Esophagus muscularis mucosa (tissue), 4 donors: Measurements from ENCODE around the gene GATAD2B. TPM values are rescaled to one million over a fixed set of nuclear protein-coding genes. Genes with fewer than 3 reads are reported as not detected.

Experiments
- DNase-seq: peaks from one replicate; pipeline ENCODE4 v3.0.0-alpha.2; 2017; ENCODE audit errors: extremely low spot score
- H3K27ac ChIP-seq, 4 donors: fragments of 200-600 bp; sonication (generic); replicated peaks in 1 of 4; 1 replicate in 3 of 4; 2 replicates in 1 of 4; pipeline ENCODE4 v1.5.1; 2016 to 2019; ENCODE audit warnings: mild to moderate bottlenecking in 1 of 4
- H3K27me3 ChIP-seq, 4 donors: fragments of 200-600 bp; sonication (generic); one replicate each; pipeline versions ENCODE4 v1.5.1 to v1.6.0; 2016 to 2019
- H3K36me3 ChIP-seq, 4 donors: fragments of 200-600 bp; sonication (generic); one replicate each; pipeline ENCODE4 v1.5.1; 2016 to 2019
- H3K4me1 ChIP-seq, 4 donors: fragments of 200-600 bp; sonication (generic); one replicate each; pipeline ENCODE4 v1.5.1; 2016 to 2019
- H3K4me3 ChIP-seq, 4 donors: fragments of 200-600 bp; sonication (generic); 1 replicate in 2 of 4; 2 replicates in 2 of 4; pipeline ENCODE4 v1.5.1; 2016 to 2019; ENCODE audit warnings: mild to moderate bottlenecking in 4 of 4, moderate library complexity in 1 of 4
- H3K9me3 ChIP-seq, 4 donors: fragments of 200-600 bp; sonication (generic); 1 replicate in 3 of 4; 2 replicates in 1 of 4; pipeline ENCODE4 v1.5.1; 2016 to 2019
- EP300 ChIP-seq: sonication (generic); formaldehyde crosslinking; IDR thresholded peaks from one replicate; pipeline ENCODE4 v1.6.1; 2017; ENCODE audit warnings: antibody characterized with exemption
- POLR2A ChIP-seq: fragments of 450-650 bp; IDR thresholded peaks from one replicate; pipeline ENCODE4 v1.6.1; 2017; ENCODE audit warnings: antibody characterized with exemption, moderate library complexity, mild to moderate bottlenecking, low read depth
- POLR2AphosphoS5 ChIP-seq, 2 donors: sonication (generic); formaldehyde crosslinking; IDR thresholded peaks; one replicate each; pipeline ENCODE4 v1.6.1; 2017; ENCODE audit warnings: antibody characterized with exemption in 2 of 2
- WGBS: methylation state at CpG from one replicate; pipeline ENCODE4 v1.1.5; 2018; 5-methylcytosine and 5-hydroxymethylcytosine counted together
- intact Hi-C: fragments of 100-400 bp; cut with DNase I; formaldehyde crosslinking; loops from one replicate; pipeline ENCODE4 v1.15.1; 2023
- total RNA-seq, 4 donors: library from RNA; depleted of rRNA; stranded (reverse); fragments of >200 nt; gene quantifications; one replicate each; pipeline versions ENCODE4 v1.1.0 to v1.2.1, GENCODE V29; 2016
- TF ChIP-seq, protein P1 (sequence below), 3 experiments: fragments of 200-600 bp in 2 of 3; fragments of 450-650 bp in 1 of 3; sonication (generic) in 2 of 3; IDR thresholded peaks; one replicate each; pipeline ENCODE4 v1.5.1; 2017 to 2019; ENCODE audit warnings: antibody characterized with exemption in 3 of 3, mild to moderate bottlenecking in 2 of 3, moderate library complexity in 1 of 3

GATAD2B gene
- total RNA-seq, 4 donors from 2014 or later, result 21.9 to 30.5 (median 26.4) TPM

DNA sequence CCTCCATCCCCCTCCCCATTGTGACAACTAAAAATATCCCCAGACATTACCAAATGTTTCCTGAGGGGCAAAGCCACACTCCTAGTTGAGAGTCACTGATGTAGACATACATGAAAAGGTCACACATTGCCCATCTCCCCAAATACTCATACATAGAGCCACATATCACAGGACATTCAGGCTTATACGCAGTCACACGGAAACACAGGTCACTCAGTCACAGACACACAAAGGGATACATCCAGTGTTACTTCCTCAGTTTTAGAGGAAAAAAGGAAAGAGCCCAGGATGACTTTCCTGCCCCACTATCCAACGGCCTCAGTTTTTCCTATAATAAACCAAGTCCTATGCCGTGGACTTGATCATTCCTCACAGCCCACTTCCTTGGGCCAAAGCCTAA, 38.6 kb upstream of the GATAD2B start:
- 87% methylated on average over 4 of the region's 4 CpGs for WGBS
- TF ChIP-seq POLR2A (no peak), EP300 (no peak), POLR2AphosphoS5 (IDR thresholded peaks at IDR 0.05) (no peak)
- TF ChIP-seq, protein P1, sequence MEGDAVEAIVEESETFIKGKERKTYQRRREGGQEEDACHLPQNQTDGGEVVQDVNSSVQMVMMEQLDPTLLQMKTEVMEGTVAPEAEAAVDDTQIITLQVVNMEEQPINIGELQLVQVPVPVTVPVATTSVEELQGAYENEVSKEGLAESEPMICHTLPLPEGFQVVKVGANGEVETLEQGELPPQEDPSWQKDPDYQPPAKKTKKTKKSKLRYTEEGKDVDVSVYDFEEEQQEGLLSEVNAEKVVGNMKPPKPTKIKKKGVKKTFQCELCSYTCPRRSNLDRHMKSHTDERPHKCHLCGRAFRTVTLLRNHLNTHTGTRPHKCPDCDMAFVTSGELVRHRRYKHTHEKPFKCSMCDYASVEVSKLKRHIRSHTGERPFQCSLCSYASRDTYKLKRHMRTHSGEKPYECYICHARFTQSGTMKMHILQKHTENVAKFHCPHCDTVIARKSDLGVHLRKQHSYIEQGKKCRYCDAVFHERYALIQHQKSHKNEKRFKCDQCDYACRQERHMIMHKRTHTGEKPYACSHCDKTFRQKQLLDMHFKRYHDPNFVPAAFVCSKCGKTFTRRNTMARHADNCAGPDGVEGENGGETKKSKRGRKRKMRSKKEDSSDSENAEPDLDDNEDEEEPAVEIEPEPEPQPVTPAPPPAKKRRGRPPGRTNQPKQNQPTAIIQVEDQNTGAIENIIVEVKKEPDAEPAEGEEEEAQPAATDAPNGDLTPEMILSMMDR (IDR thresholded peaks at IDR 0.05), result no peak
- peak overlapping the region in 1 of 4 donors; percentile 92 for H3K4me3 ChIP-seq
- H3K4me1 ChIP-seq, result peaks cover 61 to 78% (median 71%) of the 10 kb centered on the region in 4 donors
- H3K36me3 ChIP-seq, result peaks cover 0 to 21% (median 19%) of the 10 kb centered on the region in 4 donors
- DNase-seq, result no peak
- H3K27me3 ChIP-seq, result no peaks in the 10 kb centered on the region
- peak overlapping the region; percentile 94 to 96 (median 95) for H3K27ac ChIP-seq
- intact Hi-C loops, result no loop called here
- no peaks in the 10 kb centered on the region for H3K9me3 ChIP-seq

DNA sequence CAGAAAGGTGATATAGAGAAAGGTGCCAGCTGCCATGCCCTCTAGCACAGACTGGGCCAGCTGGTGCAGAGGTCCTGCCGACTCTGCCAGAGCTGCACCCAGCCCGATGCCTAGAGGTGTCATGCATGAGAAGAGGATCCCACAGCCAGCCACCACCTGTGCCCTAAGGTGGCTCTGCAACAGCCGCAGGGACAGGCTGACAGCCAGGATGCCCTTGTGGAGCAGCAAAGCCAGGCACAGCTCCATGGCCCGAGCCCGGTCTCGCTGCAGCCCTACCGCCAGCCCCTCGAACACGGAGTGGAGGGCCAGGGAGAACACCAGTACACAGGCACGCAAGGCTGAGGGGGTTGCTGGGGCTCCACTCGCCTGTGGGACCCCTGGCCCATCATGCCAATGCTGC, 37.4 kb upstream of the GATAD2B start:
- H3K36me3 ChIP-seq, result peaks cover 0 to 21% (median 19%) of the 10 kb centered on the region in 4 donors
- H3K27ac ChIP-seq, result peak overlapping the region; percentile 91 to 96 (median 95)
- TF ChIP-seq EP300 (no peak), POLR2AphosphoS5 (IDR thresholded peaks at IDR 0.05) (no peak), POLR2A (no peak)
- TF ChIP-seq, protein P1 (IDR thresholded peaks at IDR 0.05), result no peak
- no peaks in the 10 kb centered on the region for H3K27me3 ChIP-seq
- intact Hi-C loops, result no loop called here
- no peaks in the 10 kb centered on the region for H3K9me3 ChIP-seq
- WGBS, result 89% methylated on average over 4 of the region's 11 CpGs
- DNase-seq, result no peak
- H3K4me3 ChIP-seq, result no peak overlapping the region
- peaks cover 65 to 78% (median 72%) of the 10 kb centered on the region in 4 donors for H3K4me1 ChIP-seq

DNA sequence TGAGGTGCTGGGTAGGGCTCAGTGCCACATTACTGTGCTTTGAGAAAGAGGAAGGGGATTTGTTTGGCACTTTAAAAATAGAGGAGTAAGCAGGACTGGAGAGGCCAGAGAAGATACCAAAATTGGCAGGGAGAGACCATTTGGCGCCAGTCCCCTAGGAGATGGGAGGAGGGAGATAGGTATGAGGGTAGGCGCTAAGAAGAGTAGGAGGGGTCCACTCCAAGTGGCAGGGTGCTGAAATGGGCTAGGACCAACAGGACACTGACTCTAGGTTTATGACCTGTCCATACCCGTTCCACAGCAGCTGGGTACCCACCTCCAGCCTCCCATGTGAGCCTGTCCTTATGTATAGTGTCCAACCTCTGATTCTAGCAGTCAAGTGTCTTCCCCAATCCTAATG, 36.7 kb upstream of the GATAD2B start:
- DNase-seq, result no peak
- Histone ChIP-seq H3K4me1 (peaks cover 61 to 80% (median 73%) of the 10 kb centered on the region in 4 donors), H3K36me3 (peaks cover 0 to 27% (median 23%) of the 10 kb centered on the region in 4 donors), H3K4me3 (no peak overlapping the region), H3K27ac (peak overlapping the region; percentile 91 to 96 (median 95)), H3K27me3 (no peaks in the 10 kb centered on the region), H3K9me3 (no peaks in the 10 kb centered on the region)
- WGBS, result 65% methylated on average over 3 of the region's 3 CpGs
- TF ChIP-seq EP300 (no peak), POLR2A (no peak), POLR2AphosphoS5 (IDR thresholded peaks at IDR 0.05) (no peak)
- TF ChIP-seq, protein P1 (IDR thresholded peaks at IDR 0.05), result no peak
- intact Hi-C loops, result no loop called here

DNA sequence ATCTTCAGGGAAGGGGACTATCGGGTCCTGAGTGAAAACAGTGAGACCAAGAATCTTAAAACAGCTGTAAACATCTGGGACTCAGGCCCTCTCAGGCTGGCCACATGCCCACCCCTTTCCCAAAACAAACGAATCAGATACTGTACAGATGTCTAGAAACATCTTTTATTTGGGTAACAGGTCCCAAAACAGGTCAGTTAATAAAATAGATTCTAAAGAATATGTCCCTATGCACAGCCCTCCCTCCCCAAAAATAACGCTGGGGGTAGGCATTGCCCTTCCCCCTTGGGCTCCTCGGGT, 36.1 kb upstream of the GATAD2B start:
- H3K4me1 ChIP-seq, result peaks cover 56 to 80% (median 70%) of the 10 kb centered on the region in 4 donors
- H3K27ac ChIP-seq, result peak overlapping the region; percentile 91 to 96 (median 95)
- intact Hi-C loops, result no loop called here
- 15% methylated on average over 4 of the region's 4 CpGs for whole genome bisulfite sequencing
- H3K27me3 ChIP-seq, result no peaks in the 10 kb centered on the region
- no peak for DNase-seq
- TF ChIP-seq, protein P1 (IDR thresholded peaks at IDR 0.05), result no peak
- TF ChIP-seq POLR2AphosphoS5 (IDR thresholded peaks at IDR 0.05) (no peak), EP300 (no peak)
- H3K9me3 ChIP-seq, result no peaks in the 10 kb centered on the region
- H3K4me3 ChIP-seq, result peak overlapping the region; percentile 80 to 95 (median 91)
- H3K36me3 ChIP-seq, result peaks cover 4 to 31% (median 29%) of the 10 kb centered on the region in 4 donors
